ENCODE results near the gene TLL2.

DNA sequence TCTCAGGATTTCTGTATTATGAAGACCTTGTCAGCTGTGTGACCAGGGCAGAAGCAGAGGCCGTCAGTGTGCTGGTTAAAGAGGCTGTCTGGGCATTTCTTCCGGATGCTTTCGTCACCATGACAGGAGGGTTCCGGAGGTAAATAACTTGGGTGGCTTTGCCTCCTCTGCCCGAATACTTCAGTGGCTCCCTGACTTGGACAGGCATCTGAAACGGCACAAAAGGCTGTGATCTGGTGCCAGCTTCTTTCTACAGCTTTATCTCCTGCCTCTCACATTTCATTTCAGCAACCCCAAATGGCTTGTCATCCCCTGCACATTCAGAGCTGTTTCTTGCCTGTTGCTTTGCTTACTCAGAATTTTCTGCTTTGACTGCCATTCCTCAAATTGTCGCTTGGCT lies 186.3 kb downstream of the TLL2 start:
- no peak for TF ChIP-seq TAF1 (IDR thresholded peaks at IDR 0.05; ENCODE audit: borderline replicate concordance, insufficient read depth, low read length)
- TF ChIP-seq, protein P1, sequence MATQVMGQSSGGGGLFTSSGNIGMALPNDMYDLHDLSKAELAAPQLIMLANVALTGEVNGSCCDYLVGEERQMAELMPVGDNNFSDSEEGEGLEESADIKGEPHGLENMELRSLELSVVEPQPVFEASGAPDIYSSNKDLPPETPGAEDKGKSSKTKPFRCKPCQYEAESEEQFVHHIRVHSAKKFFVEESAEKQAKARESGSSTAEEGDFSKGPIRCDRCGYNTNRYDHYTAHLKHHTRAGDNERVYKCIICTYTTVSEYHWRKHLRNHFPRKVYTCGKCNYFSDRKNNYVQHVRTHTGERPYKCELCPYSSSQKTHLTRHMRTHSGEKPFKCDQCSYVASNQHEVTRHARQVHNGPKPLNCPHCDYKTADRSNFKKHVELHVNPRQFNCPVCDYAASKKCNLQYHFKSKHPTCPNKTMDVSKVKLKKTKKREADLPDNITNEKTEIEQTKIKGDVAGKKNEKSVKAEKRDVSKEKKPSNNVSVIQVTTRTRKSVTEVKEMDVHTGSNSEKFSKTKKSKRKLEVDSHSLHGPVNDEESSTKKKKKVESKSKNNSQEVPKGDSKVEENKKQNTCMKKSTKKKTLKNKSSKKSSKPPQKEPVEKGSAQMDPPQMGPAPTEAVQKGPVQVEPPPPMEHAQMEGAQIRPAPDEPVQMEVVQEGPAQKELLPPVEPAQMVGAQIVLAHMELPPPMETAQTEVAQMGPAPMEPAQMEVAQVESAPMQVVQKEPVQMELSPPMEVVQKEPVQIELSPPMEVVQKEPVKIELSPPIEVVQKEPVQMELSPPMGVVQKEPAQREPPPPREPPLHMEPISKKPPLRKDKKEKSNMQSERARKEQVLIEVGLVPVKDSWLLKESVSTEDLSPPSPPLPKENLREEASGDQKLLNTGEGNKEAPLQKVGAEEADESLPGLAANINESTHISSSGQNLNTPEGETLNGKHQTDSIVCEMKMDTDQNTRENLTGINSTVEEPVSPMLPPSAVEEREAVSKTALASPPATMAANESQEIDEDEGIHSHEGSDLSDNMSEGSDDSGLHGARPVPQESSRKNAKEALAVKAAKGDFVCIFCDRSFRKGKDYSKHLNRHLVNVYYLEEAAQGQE (IDR thresholded peaks at IDR 0.05; ENCODE audit: insufficient read depth in 1 of 2, low read depth in 2 of 2, low read length in 2 of 2) = no peak
- TF ChIP-seq SIN3A (IDR thresholded peaks at IDR 0.05; ENCODE audit: borderline replicate concordance, insufficient read depth, low read length) = no peak
- TF ChIP-seq POLR2AphosphoS5 (IDR thresholded peaks at IDR 0.05; ENCODE audit: low read depth, low read length) = no peak
